Body of pancreas (tissue), 4 donors: ENCODE results near the gene EHD3. TPM values are rescaled to one million over a fixed set of nuclear protein-coding genes. Genes with fewer than 3 reads are reported as not detected.

Source experiments
- ATAC-seq: fragments of 150-250 bp; one replicate; pipeline ENCODE4 v1.9.1; 2016
- DNase-seq, 4 donors: peaks; one replicate each; pipeline ENCODE4 v3.0.0-alpha.2; 2019
- H3K27ac ChIP-seq, 4 donors: fragments of 200-600 bp; sonication (generic); 1 replicate in 3 of 4; 2 replicates in 1 of 4; pipeline versions ENCODE4 v1.5.1 to v1.6.1; 2016 to 2019; ENCODE audit warnings: mild to moderate bottlenecking in 1 of 4, mixed read lengths in 1 of 4, moderate library complexity in 1 of 4
- H3K27me3 ChIP-seq, 2 donors: fragments of 200-600 bp; sonication (generic); one replicate each; pipeline ENCODE4 v1.6.0; 2016; ENCODE audit warnings: mild to moderate bottlenecking in 1 of 2
- H3K36me3 ChIP-seq, 2 donors: fragments of 200-600 bp; sonication (generic); replicated peaks in 1 of 2; 2 replicates each; pipeline ENCODE4 v1.5.1; 2016; ENCODE audit warnings: low read depth in 2 of 2; ENCODE audit not compliant: insufficient read depth in 1 of 2
- H3K4me1 ChIP-seq: fragments of 200-600 bp; sonication (generic); one replicate; pipeline ENCODE4 v1.6.0; 2016
- H3K4me3 ChIP-seq, 2 donors: fragments of 200-600 bp; sonication (generic); 1 replicate in 1 of 2; 2 replicates in 1 of 2; pipeline ENCODE4 v1.5.1; 2016 to 2019
- H3K9me3 ChIP-seq, 3 donors: fragments of 200-600 bp; sonication (generic); 1 replicate in 2 of 3; 2 replicates in 1 of 3; pipeline ENCODE4 v1.5.1; 2016
- POLR2A ChIP-seq, 3 donors: fragments of 450-650 bp; IDR thresholded peaks; one replicate each; pipeline ENCODE4 v1.6.1; 2016; ENCODE audit warnings: antibody characterized with exemption in 3 of 3, mild to moderate bottlenecking in 2 of 3
- WGBS, 2 donors: methylation state at CpG; one replicate each; pipeline ENCODE4 v1.1.5; 2017; 5-methylcytosine and 5-hydroxymethylcytosine counted together
- intact Hi-C: fragments of 100-400 bp; cut with DNase I; formaldehyde crosslinking; loops from one replicate; pipeline ENCODE4 v1.15.1; 2023
- total RNA-seq, 2 donors: library from RNA; depleted of rRNA; stranded (reverse); fragments of >200 nt; gene quantifications; one replicate each; pipeline ENCODE4 v1.1.0, GENCODE V29; 2016
- TF ChIP-seq, protein P1 (sequence below), 7 experiments: fragments of 450-650 bp in 4 of 7; fragments of 200-600 bp in 3 of 7; sonication (generic) in 3 of 7; IDR thresholded peaks; one replicate each; pipeline ENCODE4 v1.5.1; 2016 to 2019; ENCODE audit warnings: antibody characterized with exemption in 7 of 7

The EHD3 gene
- total RNA-seq, 2 donors from 2014 or later = 0.99 to 2.3 TPM

DNA sequence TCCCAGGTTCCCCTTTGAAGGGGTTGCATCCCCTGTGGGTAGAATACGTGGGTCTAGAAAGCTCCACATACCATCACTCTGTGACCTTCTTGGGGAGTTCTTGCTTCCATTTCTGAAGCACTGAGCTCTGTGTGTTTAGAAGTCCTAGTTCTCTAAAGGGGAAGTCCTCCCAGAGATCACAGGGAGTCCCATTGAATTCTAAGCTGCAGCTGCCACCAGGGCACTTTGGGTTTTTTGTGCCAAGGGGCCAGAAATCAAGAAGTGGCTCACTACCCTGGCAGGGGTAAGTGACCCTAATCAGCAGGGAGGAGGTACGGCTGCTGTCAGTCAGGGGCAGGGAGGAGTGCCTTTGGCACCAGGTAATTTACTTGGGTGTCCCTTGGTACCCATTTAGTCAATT is 70.9 kb downstream of the EHD3 start:
- WGBS, 2 donors = 62 to 75% methylated on average over 2 of the region's 2 CpGs
- Histone ChIP-seq H3K27ac (no peak overlapping the region), H3K4me1 (no peaks in the 10 kb centered on the region), H3K4me3 (no peak overlapping the region), H3K27me3 (no peaks in the 10 kb centered on the region), H3K9me3 (no peaks in the 10 kb centered on the region), H3K36me3 (no peaks in the 10 kb centered on the region)
- intact Hi-C loops = no loop called here
- ATAC-seq (no peak), DNase-seq (no peak)
- TF ChIP-seq POLR2A (IDR thresholded peaks at IDR 0.05) = no peak
- TF ChIP-seq, protein P1, sequence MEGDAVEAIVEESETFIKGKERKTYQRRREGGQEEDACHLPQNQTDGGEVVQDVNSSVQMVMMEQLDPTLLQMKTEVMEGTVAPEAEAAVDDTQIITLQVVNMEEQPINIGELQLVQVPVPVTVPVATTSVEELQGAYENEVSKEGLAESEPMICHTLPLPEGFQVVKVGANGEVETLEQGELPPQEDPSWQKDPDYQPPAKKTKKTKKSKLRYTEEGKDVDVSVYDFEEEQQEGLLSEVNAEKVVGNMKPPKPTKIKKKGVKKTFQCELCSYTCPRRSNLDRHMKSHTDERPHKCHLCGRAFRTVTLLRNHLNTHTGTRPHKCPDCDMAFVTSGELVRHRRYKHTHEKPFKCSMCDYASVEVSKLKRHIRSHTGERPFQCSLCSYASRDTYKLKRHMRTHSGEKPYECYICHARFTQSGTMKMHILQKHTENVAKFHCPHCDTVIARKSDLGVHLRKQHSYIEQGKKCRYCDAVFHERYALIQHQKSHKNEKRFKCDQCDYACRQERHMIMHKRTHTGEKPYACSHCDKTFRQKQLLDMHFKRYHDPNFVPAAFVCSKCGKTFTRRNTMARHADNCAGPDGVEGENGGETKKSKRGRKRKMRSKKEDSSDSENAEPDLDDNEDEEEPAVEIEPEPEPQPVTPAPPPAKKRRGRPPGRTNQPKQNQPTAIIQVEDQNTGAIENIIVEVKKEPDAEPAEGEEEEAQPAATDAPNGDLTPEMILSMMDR (IDR thresholded peaks at IDR 0.05) = no peak

DNA sequence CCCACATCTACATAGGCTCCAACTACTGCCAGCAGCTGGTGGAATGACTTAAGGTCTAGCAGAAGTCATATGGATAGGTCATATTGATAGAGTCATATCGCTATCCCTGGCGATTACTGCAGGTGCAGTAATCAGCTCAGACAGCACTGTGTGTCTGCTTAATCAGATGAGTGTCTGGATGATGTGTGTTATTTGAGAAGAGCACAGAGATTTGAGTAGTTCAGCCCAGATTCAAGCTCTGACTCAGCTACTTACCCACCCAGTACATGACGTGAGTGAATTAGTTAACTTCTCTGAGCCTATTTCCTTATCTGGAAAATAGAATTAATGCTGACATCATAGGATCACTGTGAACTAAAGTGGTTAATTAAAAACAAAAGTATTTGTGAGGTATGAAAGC is 78.9 kb downstream of the EHD3 start:
- 81 to 87% methylated on average over 3 of the region's 3 CpGs for WGBS, 2 donors
- H3K4me3 ChIP-seq = no peak overlapping the region
- no peak for DNase-seq
- H3K9me3 ChIP-seq = no peaks in the 10 kb centered on the region
- no peak for TF ChIP-seq POLR2A (IDR thresholded peaks at IDR 0.05)
- TF ChIP-seq, protein P1 (IDR thresholded peaks at IDR 0.05) = no peak
- no peaks in the 10 kb centered on the region for H3K27me3 ChIP-seq
- intact Hi-C loops = no loop called here
- H3K4me1 ChIP-seq = no peaks in the 10 kb centered on the region
- H3K36me3 ChIP-seq = no peaks in the 10 kb centered on the region
- ATAC-seq = no peak
- no peak overlapping the region for H3K27ac ChIP-seq

DNA sequence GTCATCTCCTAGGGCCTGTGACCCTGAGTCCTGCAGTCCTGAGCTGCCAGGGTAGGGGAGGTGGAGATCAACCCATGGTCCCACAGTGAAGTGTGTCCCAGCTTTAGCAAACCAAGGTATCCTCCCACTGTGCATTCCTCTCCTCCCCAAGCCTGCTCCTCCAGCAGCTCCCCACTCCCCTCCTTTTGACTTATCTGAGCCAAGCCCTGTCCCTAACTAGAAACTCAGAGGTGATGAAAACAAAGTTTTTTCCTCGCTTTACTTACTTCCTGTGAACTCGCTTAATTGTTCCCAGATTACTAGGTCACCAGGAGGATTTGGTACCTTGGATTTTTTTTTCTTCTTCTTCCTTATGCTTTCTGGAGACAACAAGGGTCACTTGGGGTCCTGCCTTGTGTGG is 80.8 kb downstream of the EHD3 start:
- H3K27ac ChIP-seq = no peak overlapping the region
- WGBS, 2 donors = 87% methylated on average over 2 of the region's 2 CpGs
- intact Hi-C loops = no loop called here

DNA sequence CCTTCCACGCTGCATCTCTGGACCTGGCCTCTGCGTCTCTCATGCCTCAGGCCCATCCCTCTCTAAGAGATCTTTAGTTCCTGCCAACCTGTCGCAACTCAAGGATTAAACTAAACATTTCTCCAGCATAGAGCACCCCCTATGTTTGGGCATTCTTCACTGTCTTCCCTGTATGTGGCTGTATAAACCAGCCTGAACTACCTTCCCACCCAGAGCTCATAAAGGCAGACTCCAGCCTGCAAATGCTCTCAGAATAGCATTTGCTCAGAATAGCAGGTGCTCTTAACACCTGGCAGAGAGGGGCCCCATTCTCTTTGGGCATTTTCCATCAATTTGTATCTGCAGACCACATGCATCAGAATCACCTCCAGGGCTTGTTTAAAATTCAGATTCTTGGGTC is 83.4 kb downstream of the EHD3 start:
- no peak for ATAC-seq
- Histone ChIP-seq H3K27me3 (no peaks in the 10 kb centered on the region), H3K9me3 (no peaks in the 10 kb centered on the region), H3K4me1 (no peaks in the 10 kb centered on the region), H3K4me3 (no peak overlapping the region), H3K27ac (no peak overlapping the region), H3K36me3 (no peaks in the 10 kb centered on the region)
- WGBS, 2 donors = 66 to 73% methylated on average over 3 of the region's 3 CpGs
- intact Hi-C loops = no loop called here
- DNase-seq = no peak
- no peak for TF ChIP-seq POLR2A (IDR thresholded peaks at IDR 0.05)
- TF ChIP-seq, protein P1 (IDR thresholded peaks at IDR 0.05) = no peak

More for the DNA sequence above, 80.8 kb downstream of the EHD3 start:
- DNase-seq (no peak), ATAC-seq (no peak)
- Histone ChIP-seq H3K9me3 (no peaks in the 10 kb centered on the region), H3K27me3 (no peaks in the 10 kb centered on the region), H3K4me3 (no peak overlapping the region), H3K36me3 (no peaks in the 10 kb centered on the region), H3K4me1 (no peaks in the 10 kb centered on the region)
- no peak for TF ChIP-seq POLR2A (IDR thresholded peaks at IDR 0.05)
- TF ChIP-seq, protein P1 (IDR thresholded peaks at IDR 0.05) = no peak
